Transverse colon (tissue), 3 donors: ENCODE results near the gene CMAS.

Experiments used
- EP300 ChIP-seq: sonication (generic); formaldehyde crosslinking; IDR thresholded peaks from one replicate; pipeline ENCODE4 v1.6.1; 2017; ENCODE audit warnings: antibody characterized with exemption, low read depth
- POLR2AphosphoS5 ChIP-seq, 3 donors: sonication (generic); formaldehyde crosslinking; IDR thresholded peaks; one replicate each; pipeline ENCODE4 v1.6.1; 2016; ENCODE audit warnings: antibody characterized with exemption in 3 of 3

- TF ChIP-seq POLR2AphosphoS5 (IDR thresholded peaks at IDR 0.05) (no peak), EP300 (no peak)
These were observed 1.5 kb downstream of the CMAS start for GRCh38 chr12:22047494-22047893.
